Brain microvascular endothelial cell (primary cell): Measurements from ENCODE around the gene PCAT6.

ENCODE experiments used
- DNase-seq: peaks from one replicate; pipeline ENCODE4 v3.0.0-alpha.2; 2020
- H3K27ac ChIP-seq: fragments of 250-450 bp; sonication (Bioruptor Pico); 2 replicates; pipeline ENCODE4 v1.5.1; 2020; ENCODE audit warnings: mild to moderate bottlenecking, moderate library complexity
- H3K27me3 ChIP-seq: fragments of 250-450 bp; sonication (Bioruptor Pico); replicated peaks from 2 replicates; pipeline ENCODE4 v1.5.1; 2020; ENCODE audit warnings: mild to moderate bottlenecking
- H3K36me3 ChIP-seq: fragments of 250-450 bp; sonication (Bioruptor Pico); replicated peaks from 2 replicates; pipeline ENCODE4 v1.5.1; 2020; ENCODE audit warnings: mild to moderate bottlenecking
- H3K4me3 ChIP-seq: 2 replicates; pipeline ENCODE4 v1.5.1; 2011; ENCODE audit warnings: low read depth, mild to moderate bottlenecking, control low read depth, low read length, moderate library complexity
- in situ Hi-C: cut with HindIII; loops from 2 replicates; pipeline ENCODE4 v1.10.0; 2017; ENCODE audit warnings: low sequenced_read_pairs, low pct_ligation_motif_present
- TF ChIP-seq, protein P1 (sequence below): IDR thresholded peaks from 2 replicates; pipeline ENCODE4 v1.5.1; 2011; ENCODE audit warnings: low read depth, mild to moderate bottlenecking, moderate library complexity, low read length, control low read depth, inconsistent platforms; ENCODE audit errors: missing control alignments

The PCAT6 gene

DNA sequence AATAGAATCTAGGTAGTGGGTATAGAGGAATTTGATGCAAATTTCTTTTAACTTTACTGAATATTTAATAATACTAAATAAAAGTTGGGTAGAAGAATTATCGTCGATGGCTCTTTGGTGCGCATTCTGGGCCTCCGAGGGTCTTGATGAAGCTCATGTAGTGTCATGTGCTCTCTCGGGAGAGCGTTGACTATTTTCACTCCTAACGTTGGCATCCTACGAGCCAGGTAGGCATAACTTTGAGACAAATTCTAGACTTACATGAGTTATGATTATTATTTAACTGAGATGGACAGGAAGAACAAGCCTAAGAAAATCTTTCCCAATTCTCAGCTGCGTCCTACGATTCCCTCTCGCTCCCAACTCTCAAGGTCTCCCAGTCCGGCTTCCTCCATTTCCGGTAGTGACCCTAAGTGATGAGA, 550 bp upstream of the PCAT6 start:
- Histone ChIP-seq H3K4me3 (peak overlapping the region; percentile 84), H3K27ac (peak overlapping the region; percentile 82), H3K36me3 (peaks cover 2% of the 10 kb centered on the region), H3K27me3 (no peaks in the 10 kb centered on the region)
- in situ Hi-C loops, result no loop called here
- DNase-seq, result no peak
- TF ChIP-seq, protein P1, sequence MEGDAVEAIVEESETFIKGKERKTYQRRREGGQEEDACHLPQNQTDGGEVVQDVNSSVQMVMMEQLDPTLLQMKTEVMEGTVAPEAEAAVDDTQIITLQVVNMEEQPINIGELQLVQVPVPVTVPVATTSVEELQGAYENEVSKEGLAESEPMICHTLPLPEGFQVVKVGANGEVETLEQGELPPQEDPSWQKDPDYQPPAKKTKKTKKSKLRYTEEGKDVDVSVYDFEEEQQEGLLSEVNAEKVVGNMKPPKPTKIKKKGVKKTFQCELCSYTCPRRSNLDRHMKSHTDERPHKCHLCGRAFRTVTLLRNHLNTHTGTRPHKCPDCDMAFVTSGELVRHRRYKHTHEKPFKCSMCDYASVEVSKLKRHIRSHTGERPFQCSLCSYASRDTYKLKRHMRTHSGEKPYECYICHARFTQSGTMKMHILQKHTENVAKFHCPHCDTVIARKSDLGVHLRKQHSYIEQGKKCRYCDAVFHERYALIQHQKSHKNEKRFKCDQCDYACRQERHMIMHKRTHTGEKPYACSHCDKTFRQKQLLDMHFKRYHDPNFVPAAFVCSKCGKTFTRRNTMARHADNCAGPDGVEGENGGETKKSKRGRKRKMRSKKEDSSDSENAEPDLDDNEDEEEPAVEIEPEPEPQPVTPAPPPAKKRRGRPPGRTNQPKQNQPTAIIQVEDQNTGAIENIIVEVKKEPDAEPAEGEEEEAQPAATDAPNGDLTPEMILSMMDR, result no peak

DNA sequence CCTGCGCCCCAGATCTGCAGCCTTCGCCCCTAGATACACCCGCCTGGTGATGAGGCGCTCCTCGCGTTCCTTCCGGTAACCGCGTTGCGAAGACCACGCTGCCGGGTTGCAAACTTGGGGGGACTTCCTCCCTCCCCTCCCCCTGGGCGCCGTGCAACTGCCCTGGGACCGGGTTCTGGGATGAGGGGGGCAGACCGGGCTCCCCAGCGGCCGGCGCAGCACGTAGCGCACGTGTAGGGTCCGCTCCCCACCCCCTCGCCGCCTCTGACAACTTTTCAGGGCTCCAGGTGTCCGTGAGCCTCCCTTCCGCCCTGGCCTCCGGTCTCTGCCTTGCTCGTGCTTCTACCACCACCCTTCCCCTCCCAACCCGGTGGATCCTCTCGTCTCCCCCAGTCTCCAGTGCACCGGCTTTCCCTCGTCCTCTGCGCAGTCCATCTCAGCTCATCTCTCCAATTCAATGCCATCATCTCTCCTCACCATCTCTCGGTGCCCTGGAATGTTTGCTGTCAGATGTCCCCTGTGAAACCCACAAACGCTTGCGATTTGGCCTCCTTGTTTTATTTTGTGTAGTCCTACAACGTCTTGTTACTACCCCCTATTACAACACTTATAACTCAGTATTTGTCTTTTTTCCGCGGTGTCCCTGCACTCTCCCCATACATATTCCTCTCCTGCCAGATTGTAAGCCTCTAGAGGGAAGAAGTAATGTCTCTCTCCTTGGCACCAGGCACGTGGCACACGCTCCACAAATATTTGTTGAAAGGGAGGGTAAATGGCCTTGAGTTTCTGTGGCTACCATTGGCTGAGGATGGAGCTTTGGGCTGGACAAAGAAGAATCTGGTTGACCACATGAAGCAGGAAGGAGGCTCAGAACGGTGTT, 782 bp downstream of the PCAT6 start:
- peak overlapping the region; percentile 82 for H3K27ac ChIP-seq

DNA sequence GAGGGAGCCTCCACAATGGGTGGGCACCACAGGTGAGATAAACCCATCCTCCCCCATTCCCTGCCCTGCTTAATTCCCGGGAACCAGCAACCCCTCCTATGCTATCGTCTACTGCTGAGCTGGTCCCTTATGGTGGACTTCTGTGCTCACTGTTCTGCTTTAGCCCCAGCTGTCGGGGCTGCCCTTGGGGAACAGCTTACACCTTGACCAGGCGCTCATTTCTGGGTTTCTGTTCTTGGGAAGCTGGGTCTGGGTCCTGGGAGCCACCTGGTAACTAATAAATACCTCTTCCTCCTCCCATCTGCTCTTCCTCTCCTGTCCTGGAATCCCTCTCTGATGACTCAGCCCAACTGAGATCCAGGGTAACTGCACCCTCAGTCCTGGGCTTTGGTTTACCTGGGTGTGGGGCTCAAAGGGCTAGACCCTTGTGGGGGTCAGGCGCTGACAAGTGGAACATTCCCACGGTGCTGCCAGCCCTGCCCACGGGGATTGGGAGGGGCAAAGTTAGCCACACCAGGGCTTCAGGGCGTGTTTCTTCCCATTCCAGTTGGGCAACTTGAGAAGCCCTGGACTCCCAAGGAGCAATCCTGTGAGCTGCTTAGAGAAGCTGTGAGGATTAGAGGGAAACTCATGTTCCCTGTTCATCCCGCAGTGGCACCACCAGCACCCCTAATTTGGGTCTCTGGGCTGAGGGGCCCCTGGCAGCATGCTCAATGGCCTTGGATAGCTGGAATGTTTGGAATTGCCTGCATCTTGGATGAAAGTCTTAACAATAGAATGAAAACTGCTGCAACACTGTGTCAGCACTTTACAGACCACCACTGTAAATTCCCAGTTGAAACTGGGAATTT, 1.6 kb downstream of the PCAT6 start:
- TF ChIP-seq, protein P1, result no peak
- Histone ChIP-seq H3K27ac (no peak overlapping the region), H3K27me3 (no peaks in the 10 kb centered on the region), H3K36me3 (peaks cover 2% of the 10 kb centered on the region), H3K4me3 (no peak overlapping the region)
- in situ Hi-C loops, result no loop called here
- no peak for DNase-seq

More for the DNA sequence above, 782 bp downstream of the PCAT6 start:
- H3K36me3 ChIP-seq, result peaks cover 2% of the 10 kb centered on the region
- H3K27me3 ChIP-seq, result no peaks in the 10 kb centered on the region
- TF ChIP-seq, protein P1, result no peak
- peak overlapping the region; percentile 84 for H3K4me3 ChIP-seq
- DNase-seq, result no peak
- in situ Hi-C loops, result no loop called here

DNA sequence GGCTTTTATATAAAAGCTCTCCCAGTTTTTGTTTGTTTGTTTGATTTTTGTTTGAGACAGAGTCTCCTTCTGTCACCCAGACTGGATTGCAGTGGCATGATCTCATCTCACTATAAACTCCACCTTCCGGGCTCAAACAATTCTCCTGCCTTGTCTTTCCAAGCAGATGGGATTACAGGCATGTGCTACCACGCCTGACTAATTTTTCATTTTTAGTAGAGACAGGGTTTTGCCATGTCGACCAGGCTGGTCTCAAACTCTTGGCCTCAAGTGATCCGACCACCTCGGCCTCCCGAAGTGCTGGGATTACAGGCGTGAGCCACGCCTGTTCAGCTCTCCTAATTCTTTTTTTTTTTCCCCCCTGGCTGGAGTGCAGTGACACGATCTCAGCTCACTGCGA, 4.4 kb downstream of the PCAT6 start:
- DNase-seq, result no peak
- Histone ChIP-seq H3K27me3 (peaks cover 2% of the 10 kb centered on the region), H3K36me3 (no peaks in the 10 kb centered on the region), H3K4me3 (no peak overlapping the region), H3K27ac (no peak overlapping the region)
- in situ Hi-C loops, result no loop called here
- TF ChIP-seq, protein P1, result no peak

DNA sequence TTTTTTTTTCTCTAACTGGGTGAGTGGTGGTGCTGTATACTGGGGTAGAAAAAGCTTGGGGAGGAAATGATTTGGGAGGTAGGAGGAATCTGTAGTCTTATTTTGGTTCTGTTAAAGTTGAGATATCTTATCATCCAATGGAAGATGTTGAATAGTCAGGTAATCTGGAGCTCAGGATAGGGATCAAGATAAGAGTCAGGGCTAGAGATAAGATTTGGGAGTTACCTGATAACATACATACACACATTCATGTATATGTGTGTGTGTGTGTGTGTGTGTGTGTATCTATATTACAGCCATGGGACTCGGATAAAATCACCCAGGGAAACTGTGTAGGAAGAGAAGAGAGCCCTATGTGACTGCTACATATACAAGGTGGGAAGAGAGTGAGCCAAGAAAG, 8.1 kb downstream of the PCAT6 start:
- TF ChIP-seq, protein P1, result no peak
- Histone ChIP-seq H3K27me3 (peaks cover 2% of the 10 kb centered on the region), H3K4me3 (no peak overlapping the region), H3K27ac (no peak overlapping the region), H3K36me3 (no peaks in the 10 kb centered on the region)
- in situ Hi-C loops, result no loop called here
- no peak for DNase-seq
